Measurements from ENCODE around the gene TAF13.

GRCh38 chr1:109112652-109113285, 37.0 kb upstream of the TAF13 start:
- TF ChIP-seq POLR2AphosphoS5 (IDR thresholded peaks at IDR 0.05; ENCODE audit: low read depth, low read length) (no peak), TAF1 (IDR thresholded peaks at IDR 0.05; ENCODE audit: borderline replicate concordance, insufficient read depth, low read length) (no peak), REST (IDR thresholded peaks at IDR 0.05; ENCODE audit: insufficient read depth in 1 of 2, low read depth in 2 of 2, low read length in 2 of 2) (no peak)
